ENCODE results near the gene SYT1. TPM values are rescaled to one million over a fixed set of nuclear protein-coding genes. Genes with fewer than 3 reads are reported as not detected.

Gene SYT1
- total and polyA plus RNA-seq, 2 of the 4 experiments (the other 2 are of a cell fraction) = 2.8 to 3.0 TPM

DNA sequence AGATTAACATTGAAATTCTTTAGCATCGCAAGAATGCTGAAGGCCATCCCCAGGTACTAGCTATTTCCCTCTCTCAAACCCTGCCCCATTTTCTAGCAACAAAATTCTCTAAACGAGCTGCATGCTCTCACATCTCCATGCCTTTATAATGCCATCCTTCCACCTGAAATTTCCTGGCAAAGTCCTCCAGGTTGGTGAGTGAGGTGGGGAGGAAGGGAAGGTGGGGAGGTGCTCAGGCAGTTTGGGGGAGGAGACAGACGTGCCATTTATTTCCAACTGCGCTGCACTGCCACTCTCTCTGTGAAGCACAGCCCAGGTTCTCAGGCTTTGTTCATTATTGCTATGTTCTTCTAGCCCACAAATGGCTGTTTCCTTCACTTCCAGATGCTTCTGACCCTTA, 617.7 kb downstream of the SYT1 start:
- Histone ChIP-seq H3K56ac (ENCODE audit: extremely low read depth, insufficient read depth, low read length) (no peak overlapping the region), H3K23ac (ENCODE audit: low read depth, low read length) (no peak overlapping the region), H2AK9ac (replicated peaks; ENCODE audit: low read depth, low read length, poor library complexity) (no peak overlapping the region), H3K36me3 (ENCODE audit: control insufficient read depth, insufficient read depth, low read length) (no peaks in the 10 kb centered on the region), H2BK120ac (ENCODE audit: low read depth, low read length) (no peak overlapping the region), H3K27ac (ENCODE audit: insufficient read depth, low read length) (no peak overlapping the region), H3K4me3 (ENCODE audit: insufficient read depth, low read depth, low read length) (no peak overlapping the region), H4K20me1 (ENCODE audit: insufficient read depth, low read length) (no peaks in the 10 kb centered on the region), H3K4me2 (ENCODE audit: low read depth, low read length) (no peak overlapping the region), H2BK20ac (ENCODE audit: low read depth, low read length) (no peak overlapping the region), H4K91ac (ENCODE audit: insufficient read depth, low read depth, low read length) (no peak overlapping the region), H4K5ac (ENCODE audit: low read depth, low read length) (no peak overlapping the region), H3K9me3 (ENCODE audit: control insufficient read depth, insufficient read depth, low read length) (no peaks in the 10 kb centered on the region), H3K18ac (ENCODE audit: low read depth, low read length) (no peak overlapping the region), H2BK15ac (ENCODE audit: low read depth, low read length) (no peak overlapping the region), H3K9me1 (ENCODE audit: insufficient read depth, low read length) (no peaks in the 10 kb centered on the region), H4K8ac (ENCODE audit: low read depth in 2 of 2, low read length in 2 of 2) (no peak overlapping the region; a peak in 1 of 4 replicates), H2BK5ac (ENCODE audit: low read depth, low read length, poor library complexity, severe bottlenecking) (no peak overlapping the region), H2AFZ (replicated peaks; ENCODE audit: low read length, poor library complexity) (no peak overlapping the region), H2AK5ac (ENCODE audit: low read depth, low read length) (no peak overlapping the region), H3K4ac (ENCODE audit: low read depth, low read length) (no peak overlapping the region), H3K27me3 (ENCODE audit: control insufficient read depth, insufficient read depth, low read length) (no peaks in the 10 kb centered on the region), H3K79me1 (ENCODE audit: low read depth in 1 of 2, low read length in 2 of 2) (no peaks in the 10 kb centered on the region), H3K14ac (replicated peaks; ENCODE audit: low read depth, low read length) (no peak overlapping the region), H3K4me1 (ENCODE audit: control insufficient read depth, insufficient read depth, low read length) (no peaks in the 10 kb centered on the region), H3K9ac (ENCODE audit: low read depth, low read length) (no peak overlapping the region)
- ChIA-PET CTCF (no interaction called here), POLR2A (ENCODE audit: unreplicated experiment) (no interaction called here)
- intact Hi-C loops (cut with micrococcal nuclease) (no loop called here), in situ Hi-C loops (cut with MboI; ENCODE audit: low sequenced_read_pairs) (no loop called here), dilution Hi-C loops (cut with HindIII; ENCODE audit: low sequenced_read_pairs, unreplicated experiment) (no loop called here)
- DNase-seq (no peak), ATAC-seq (ENCODE audit: low read depth) (no peak)
- no peak for TF ChIP-seq CHD1 (IDR thresholded peaks at IDR 0.05; ENCODE audit: low read depth, low read length)
- TF ChIP-seq RFX5 (IDR thresholded peaks at IDR 0.05; ENCODE audit: low read depth, low read length) = no peak
- no peak for TF ChIP-seq MXI1 (IDR thresholded peaks at IDR 0.05; ENCODE audit: borderline replicate concordance, low read depth, low read length)
- TF ChIP-seq MAFK (IDR thresholded peaks at IDR 0.05; ENCODE audit: low read depth, low read length) = no peak
- no peak for TF ChIP-seq BHLHE40 (IDR thresholded peaks at IDR 0.05; ENCODE audit: low read depth, low read length)
- TF ChIP-seq FOS (IDR thresholded peaks at IDR 0.05; ENCODE audit: low read depth, low read length) = no peak
- TF ChIP-seq, protein P1, sequence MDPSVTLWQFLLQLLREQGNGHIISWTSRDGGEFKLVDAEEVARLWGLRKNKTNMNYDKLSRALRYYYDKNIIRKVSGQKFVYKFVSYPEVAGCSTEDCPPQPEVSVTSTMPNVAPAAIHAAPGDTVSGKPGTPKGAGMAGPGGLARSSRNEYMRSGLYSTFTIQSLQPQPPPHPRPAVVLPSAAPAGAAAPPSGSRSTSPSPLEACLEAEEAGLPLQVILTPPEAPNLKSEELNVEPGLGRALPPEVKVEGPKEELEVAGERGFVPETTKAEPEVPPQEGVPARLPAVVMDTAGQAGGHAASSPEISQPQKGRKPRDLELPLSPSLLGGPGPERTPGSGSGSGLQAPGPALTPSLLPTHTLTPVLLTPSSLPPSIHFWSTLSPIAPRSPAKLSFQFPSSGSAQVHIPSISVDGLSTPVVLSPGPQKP (IDR thresholded peaks at IDR 0.05; ENCODE audit: borderline replicate concordance, low read depth, low read length) = no peak
- BruUV-seq (replicated peaks) = no TSS peak
- 37% methylated on average over 3 of the region's 4 CpGs; no CpG with 5 or more reads in 1 of the 2 experiments for WGBS, 2 experiments (ENCODE audit: extremely low coverage in 2 of 2, insufficient read length in 1 of 2)
